HG03039 (cell line): ENCODE results near the gene SNED1.

Experiments
- ATAC-seq: cut with Tn5 transposase; IDR thresholded peaks from one replicate; pipeline ENCODE4 v1.9.1; 2021; ENCODE audit warnings: mild to moderate bottlenecking, moderate library complexity; ENCODE audit not compliant: unreplicated experiment

SNED1 gene

DNA sequence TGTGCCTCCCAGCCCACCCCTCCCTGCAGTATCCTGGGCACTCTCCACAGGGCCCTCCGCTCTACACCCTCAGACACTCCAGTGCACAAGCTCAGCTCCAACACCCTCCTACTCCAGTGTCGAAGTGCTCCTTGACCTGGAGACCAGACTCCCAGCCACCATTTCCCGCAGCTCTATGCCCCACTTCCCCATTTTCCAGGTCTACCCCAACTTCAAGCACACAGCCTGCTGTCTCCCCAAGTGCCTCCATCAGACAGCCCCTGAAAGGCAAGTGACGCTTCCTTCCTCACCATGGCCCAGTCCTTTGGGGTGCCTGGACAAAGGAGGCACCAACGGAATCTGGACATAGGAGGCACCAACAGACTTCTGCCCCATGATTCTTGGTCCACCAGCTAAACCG, 143.6 kb downstream of the SNED1 start:
- ATAC-seq = no peak

DNA sequence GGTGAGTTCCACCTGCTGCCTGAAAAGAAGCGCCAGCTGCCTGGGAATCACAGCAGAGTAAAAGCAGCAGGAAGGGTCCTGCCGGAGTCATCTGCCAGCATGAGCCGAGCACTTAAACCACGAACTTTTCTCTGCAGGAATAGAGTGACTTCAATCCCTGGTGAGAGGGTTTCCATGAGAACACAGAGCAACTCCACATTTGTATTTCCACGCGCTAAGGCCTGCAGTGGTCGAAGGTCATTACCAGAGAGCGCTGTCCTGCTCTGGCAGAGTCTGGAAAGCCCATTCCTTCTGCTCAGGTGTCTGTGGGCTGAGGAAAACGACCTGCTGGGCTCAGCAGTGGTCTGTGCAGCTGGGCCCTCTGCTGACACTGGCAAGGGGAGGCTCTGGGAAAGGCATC, 144.2 kb downstream of the SNED1 start:
- no peak for ATAC-seq
